Panc1 (cell line): Measurements from ENCODE around the gene ASB1. TPM values are rescaled to one million over a fixed set of nuclear protein-coding genes. Genes with fewer than 3 reads are reported as not detected.

Experiments used
- ATAC-seq: fragments of 200-7000 bp; cut with Tn5 transposase; 2 replicates; pipeline ENCODE4 v1.9.1; 2020; ENCODE audit warnings: mild to moderate bottlenecking, moderate library complexity
- BruUV-seq: library from RNA; stranded (reverse); fragments of 400-500 nt; replicated peaks from 2 replicates; lab custom pipeline; 2021; lab: Mats Ljungman, UMichigan
- CTCF ChIA-PET: fragments of 300-600 bp; sonication (Branson Sonifier 250); formaldehyde crosslinking; loops from one replicate; lab custom pipeline; 2022; ENCODE audit warnings: antibody characterized with exemption; lab: Charles Lee
- POLR2A ChIA-PET: fragments of 300-600 bp; sonication (Branson Sonifier 250); formaldehyde crosslinking; loops from one replicate; lab custom pipeline; 2022; ENCODE audit warnings: antibody characterized with exemption; lab: Charles Lee
- DNase-seq: peaks from one replicate; pipeline ENCODE4 v3.0.0-alpha.2; 2010; ENCODE audit warnings: low read depth, low spot score
- H3K27ac ChIP-seq: 2 replicates; pipeline ENCODE4 v1.5.1; 2011; ENCODE audit warnings: mild to moderate bottlenecking, low read length, inconsistent platforms
- H3K27me3 ChIP-seq: fragments of 200-500 bp; sonication (Bioruptor generic); 2 replicates; pipeline ENCODE4 v1.6.0; 2014; ENCODE audit warnings: low read length, inconsistent platforms; ENCODE audit not compliant: control insufficient read depth, insufficient read depth
- H3K36me3 ChIP-seq: fragments of 200-500 bp; sonication (Bioruptor generic); 2 replicates; pipeline ENCODE4 v1.5.1; 2014; ENCODE audit warnings: inconsistent platforms, mild to moderate bottlenecking, low read length, moderate library complexity; ENCODE audit not compliant: control insufficient read depth, insufficient read depth
- H3K4me1 ChIP-seq: 2 replicates; pipeline ENCODE4 v1.5.1; 2011; ENCODE audit warnings: inconsistent platforms, mild to moderate bottlenecking, low read length, moderate library complexity; ENCODE audit not compliant: control insufficient read depth, insufficient read depth
- H3K4me3 ChIP-seq, 2 experiments: 2 replicates each; pipeline ENCODE4 v1.5.1; 2011 to 2012; ENCODE audit warnings: low read depth in 2 of 2, low read length in 2 of 2, mild to moderate bottlenecking in 2 of 2, inconsistent platforms in 1 of 2, moderate library complexity in 1 of 2
- H3K9me3 ChIP-seq: fragments of 200-500 bp; sonication (Bioruptor generic); 2 replicates; pipeline ENCODE4 v1.5.1; 2014; ENCODE audit warnings: low read depth, mild to moderate bottlenecking, inconsistent platforms, low read length, moderate library complexity; ENCODE audit not compliant: control insufficient read depth, insufficient read depth
- CTCF ChIP-seq: fragments of 450-650 bp; IDR thresholded peaks from 2 replicates; pipeline ENCODE4 v1.5.1; 2017; ENCODE audit warnings: mild to moderate bottlenecking
- POLR2AphosphoS5 ChIP-seq: IDR thresholded peaks from 2 replicates; pipeline ENCODE4 v1.6.1; 2012; ENCODE audit warnings: mild to moderate bottlenecking, low read depth, low read length, moderate library complexity
- REST ChIP-seq, 2 experiments: IDR thresholded peaks; 2 replicates each; pipeline ENCODE4 v1.6.1; 2011 to 2012; ENCODE audit warnings: low read depth in 2 of 2, control low read depth in 1 of 2, low read length in 1 of 2, mild to moderate bottlenecking in 1 of 2, moderate library complexity in 1 of 2; ENCODE audit not compliant: insufficient read depth in 1 of 2
- SIN3A ChIP-seq: IDR thresholded peaks from 2 replicates; pipeline ENCODE4 v1.6.1; 2012; ENCODE audit warnings: low read depth, mild to moderate bottlenecking, low read length, moderate library complexity, borderline replicate concordance; ENCODE audit not compliant: insufficient read depth
- TCF7L2 ChIP-seq: IDR thresholded peaks from 2 replicates; pipeline ENCODE4 v1.6.1; 2011; ENCODE audit warnings: mild to moderate bottlenecking, low read depth, low read length, inconsistent platforms
- in situ Hi-C: cut with HindIII; loops from 2 replicates; pipeline ENCODE4 v1.10.0; 2016; ENCODE audit warnings: low sequenced_read_pairs, low pct_unique_long_range_greater_than_20kb
- intact Hi-C: fragments of 100-400 bp; cut with micrococcal nuclease; formaldehyde crosslinking; loops from one replicate; pipeline ENCODE4 v1.10.0; 2022; ENCODE audit not compliant: unreplicated experiment
- total RNA-seq: library from RNA; stranded (reverse); gene quantifications from one replicate; pipeline ENCODE4 v1.2.1, GENCODE V29; 2021; ENCODE audit not compliant: unreplicated experiment

ASB1 gene
- total RNA-seq, 1 experiment from 2014 or later: 57.3 TPM

- Histone ChIP-seq H3K4me1 (no peaks in the 10 kb centered on the region), H3K4me3 (no peak overlapping the region), H3K27me3 (no peaks in the 10 kb centered on the region), H3K27ac (no peak overlapping the region), H3K9me3 (no peaks in the 10 kb centered on the region), H3K36me3 (no peaks in the 10 kb centered on the region)
- no TSS peak for BruUV-seq
- in situ Hi-C loops (no loop called here), intact Hi-C loops (no loop called here)
- DNase-seq (no peak), ATAC-seq (no peak)
- CTCF ChIA-PET: no interaction called here
- POLR2A ChIA-PET: no interaction called here
- TF ChIP-seq REST (IDR thresholded peaks at IDR 0.05; ENCODE audit: insufficient read depth in 1 of 2, low read depth in 2 of 2, low read length in 1 of 2) (no peak), POLR2AphosphoS5 (no peak), TCF7L2 (no peak), CTCF (no peak), SIN3A (no peak)
These were observed 62.7 kb downstream of the ASB1 start for GRCh38 chr2:238489431-238489830.

- H3K4me3 ChIP-seq: no peak overlapping the region
- H3K27me3 ChIP-seq: no peaks in the 10 kb centered on the region
- intact Hi-C loops: no loop called here
- POLR2A ChIA-PET: no interaction called here
- TF ChIP-seq CTCF: no peak
- H3K9me3 ChIP-seq: no peaks in the 10 kb centered on the region
- no peaks in the 10 kb centered on the region for H3K36me3 ChIP-seq
- CTCF ChIA-PET: no interaction called here
- no peak overlapping the region for H3K27ac ChIP-seq
- H3K4me1 ChIP-seq: no peaks in the 10 kb centered on the region
- ATAC-seq (no peak), DNase-seq (no peak)
- BruUV-seq: no TSS peak
- in situ Hi-C loops: no loop called here
These were observed 63.2 kb downstream of the ASB1 start for GRCh38 chr2:238489896-238490295.
